Neural crest cell (in vitro differentiated cells): ENCODE results near the gene CLCN3. TPM values are rescaled to one million over a fixed set of nuclear protein-coding genes. Genes with fewer than 3 reads are reported as not detected.

Experiments
- DNase-seq: peaks from one replicate; pipeline ENCODE4 v3.0.0; 2021; ENCODE audit warnings: low read depth, mixed read lengths, low spot score
- H3K27ac Mint-ChIP-seq: one replicate; pipeline ENCODE4 v1.8.0; 2021; ENCODE audit warnings: mild to moderate bottlenecking, mixed read lengths; ENCODE audit not compliant: unreplicated experiment
- H3K27me3 Mint-ChIP-seq: 2 replicates; pipeline ENCODE4 v1.8.0; 2021; ENCODE audit warnings: low read depth, mild to moderate bottlenecking, mixed read lengths
- H3K36me3 Mint-ChIP-seq: 2 replicates; pipeline ENCODE4 v1.8.0; 2021; ENCODE audit warnings: low read depth, mild to moderate bottlenecking, mixed read lengths
- H3K4me1 Mint-ChIP-seq: 2 replicates; pipeline ENCODE4 v1.8.0; 2021; ENCODE audit warnings: mixed read lengths
- H3K4me3 Mint-ChIP-seq: one replicate; pipeline ENCODE4 v1.8.0; 2021; ENCODE audit warnings: mild to moderate bottlenecking, mixed read lengths
- H3K9me3 Mint-ChIP-seq: 2 replicates; pipeline ENCODE4 v1.8.0; 2021; ENCODE audit warnings: mixed read lengths
- total RNA-seq: library from RNA; stranded (reverse); gene quantifications from 2 replicates; pipeline ENCODE4 v1.2.1, GENCODE V29; 2021
- TF ChIP-seq, protein P1 (sequence below): fragments of 200-600 bp; sonication (generic); conservative IDR thresholded peaks from 2 replicates; pipeline ENCODE4 v1.5.0; 2021; ENCODE audit warnings: antibody characterized with exemption, mild to moderate bottlenecking

Gene CLCN3
- total RNA-seq, 1 donor from 2014 or later = 38.0 TPM

DNA sequence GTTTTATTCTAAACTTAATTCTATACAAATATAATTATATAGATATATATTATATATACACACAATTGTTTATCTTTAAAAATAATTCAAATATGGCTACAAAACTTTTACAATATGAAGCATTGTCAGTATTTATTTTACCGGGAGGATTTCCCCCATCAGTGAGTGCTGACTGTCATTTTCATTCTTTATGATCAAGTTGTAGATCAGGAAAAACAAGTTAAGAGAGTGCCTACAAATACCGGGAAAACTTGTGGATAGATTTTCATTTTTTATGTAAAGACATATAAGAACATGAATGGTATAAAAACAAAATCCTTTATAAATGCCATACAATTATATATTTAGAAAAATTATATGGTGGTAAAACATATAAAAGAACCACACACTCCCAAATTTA is 37.8 kb downstream of the CLCN3 start:
- H3K4me1 Mint-ChIP-seq = peaks cover 29% of the 10 kb centered on the region
- peaks cover under 1% of the 10 kb centered on the region for H3K36me3 Mint-ChIP-seq
- H3K4me3 Mint-ChIP-seq = no peak overlapping the region
- no peak overlapping the region for H3K27ac Mint-ChIP-seq
- DNase-seq = no peak
- TF ChIP-seq, protein P1, sequence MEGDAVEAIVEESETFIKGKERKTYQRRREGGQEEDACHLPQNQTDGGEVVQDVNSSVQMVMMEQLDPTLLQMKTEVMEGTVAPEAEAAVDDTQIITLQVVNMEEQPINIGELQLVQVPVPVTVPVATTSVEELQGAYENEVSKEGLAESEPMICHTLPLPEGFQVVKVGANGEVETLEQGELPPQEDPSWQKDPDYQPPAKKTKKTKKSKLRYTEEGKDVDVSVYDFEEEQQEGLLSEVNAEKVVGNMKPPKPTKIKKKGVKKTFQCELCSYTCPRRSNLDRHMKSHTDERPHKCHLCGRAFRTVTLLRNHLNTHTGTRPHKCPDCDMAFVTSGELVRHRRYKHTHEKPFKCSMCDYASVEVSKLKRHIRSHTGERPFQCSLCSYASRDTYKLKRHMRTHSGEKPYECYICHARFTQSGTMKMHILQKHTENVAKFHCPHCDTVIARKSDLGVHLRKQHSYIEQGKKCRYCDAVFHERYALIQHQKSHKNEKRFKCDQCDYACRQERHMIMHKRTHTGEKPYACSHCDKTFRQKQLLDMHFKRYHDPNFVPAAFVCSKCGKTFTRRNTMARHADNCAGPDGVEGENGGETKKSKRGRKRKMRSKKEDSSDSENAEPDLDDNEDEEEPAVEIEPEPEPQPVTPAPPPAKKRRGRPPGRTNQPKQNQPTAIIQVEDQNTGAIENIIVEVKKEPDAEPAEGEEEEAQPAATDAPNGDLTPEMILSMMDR = no peak
- no peaks in the 10 kb centered on the region for H3K27me3 Mint-ChIP-seq
- peaks cover under 1% of the 10 kb centered on the region for H3K9me3 Mint-ChIP-seq

DNA sequence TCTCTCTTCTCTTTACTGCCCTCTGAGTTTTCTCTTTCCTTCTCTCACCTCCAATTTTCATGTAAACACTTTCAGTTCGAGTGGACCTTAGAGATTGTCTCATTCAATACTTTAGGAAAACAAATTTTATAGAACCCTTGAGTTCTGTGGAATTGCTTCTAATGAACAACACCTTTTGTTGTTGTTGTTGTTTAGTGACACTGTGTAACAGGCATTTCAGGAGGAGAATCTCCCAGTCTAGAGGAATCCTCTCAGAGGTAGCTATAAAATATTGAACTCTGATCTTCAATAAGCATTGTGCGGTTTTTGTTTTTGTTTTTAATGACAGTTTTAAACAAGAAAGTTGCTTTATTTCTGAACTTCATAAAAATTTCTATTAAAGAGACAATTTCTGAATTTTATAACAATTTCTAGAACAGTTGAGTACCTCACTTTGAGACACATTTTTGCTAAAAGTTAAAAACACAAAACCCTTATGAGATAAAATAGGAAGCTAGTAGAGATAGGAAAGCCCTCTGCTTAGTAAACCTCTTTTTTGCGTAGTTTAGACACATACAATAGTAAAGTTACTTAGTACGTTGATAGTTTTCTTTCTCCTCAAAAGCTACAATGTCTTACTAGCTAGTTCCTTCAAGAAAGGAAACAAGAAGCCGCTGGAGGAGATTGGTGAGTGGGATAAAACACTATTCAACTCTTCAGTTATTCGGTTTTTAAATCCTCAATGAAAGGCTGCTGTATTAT is 38.8 kb downstream of the CLCN3 start:
- Mint-ChIP-seq H3K27me3 (no peaks in the 10 kb centered on the region), H3K4me1 (peaks cover 33% of the 10 kb centered on the region), H3K9me3 (no peaks in the 10 kb centered on the region), H3K4me3 (no peak overlapping the region), H3K27ac (no peak overlapping the region), H3K36me3 (no peaks in the 10 kb centered on the region)
- DNase-seq = no peak
- TF ChIP-seq, protein P1 = no peak

GRCh38 chr4:169659716-169660670 is 39.6 kb downstream of the CLCN3 start:
- Mint-ChIP-seq H3K4me1 (peaks cover 34% of the 10 kb centered on the region), H3K9me3 (no peaks in the 10 kb centered on the region), H3K4me3 (peak overlapping the region; percentile 90), H3K36me3 (no peaks in the 10 kb centered on the region), H3K27ac (peak overlapping the region; percentile 98), H3K27me3 (no peaks in the 10 kb centered on the region)
- TF ChIP-seq, protein P1 = no peak
- peak; percentile 32 for DNase-seq

DNA sequence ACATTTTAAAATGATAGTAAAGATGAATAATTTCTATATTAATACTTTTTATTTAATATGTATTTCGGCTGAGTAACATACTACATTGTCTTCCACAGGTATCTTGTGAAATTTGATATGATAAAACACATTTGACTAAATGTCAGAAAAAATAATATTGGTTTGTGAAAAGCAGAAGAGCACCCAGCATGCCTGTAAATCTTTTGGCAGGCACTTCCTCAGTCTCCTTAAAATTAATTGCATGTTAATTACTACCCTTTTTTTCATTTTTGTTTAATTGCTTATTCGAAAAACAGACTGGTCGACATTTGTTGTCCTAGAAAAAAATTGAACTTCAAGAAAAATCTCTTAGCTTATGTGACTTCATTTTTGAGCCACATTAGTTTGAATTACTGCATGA is 40.6 kb downstream of the CLCN3 start:
- H3K27me3 Mint-ChIP-seq = no peaks in the 10 kb centered on the region
- TF ChIP-seq, protein P1 = no peak
- H3K27ac Mint-ChIP-seq = no peak overlapping the region
- H3K4me3 Mint-ChIP-seq = peak overlapping the region; percentile 47
- H3K4me1 Mint-ChIP-seq = peaks cover 34% of the 10 kb centered on the region
- peaks cover 3% of the 10 kb centered on the region for H3K36me3 Mint-ChIP-seq
- no peak for DNase-seq
- H3K9me3 Mint-ChIP-seq = no peaks in the 10 kb centered on the region

- no peak overlapping the region for H3K27ac Mint-ChIP-seq
- no peak for DNase-seq
- H3K27me3 Mint-ChIP-seq = no peaks in the 10 kb centered on the region
- H3K4me3 Mint-ChIP-seq = peak overlapping the region; percentile 33
- peaks cover 6% of the 10 kb centered on the region for H3K9me3 Mint-ChIP-seq
- TF ChIP-seq, protein P1 = no peak
- peaks cover 34% of the 10 kb centered on the region for H3K4me1 Mint-ChIP-seq
- H3K36me3 Mint-ChIP-seq = peaks cover 11% of the 10 kb centered on the region
These were observed 41.4 kb downstream of the CLCN3 start for GRCh38 chr4:169661761-169662160.
